Mucosa of stomach (tissue), 1 donor: ENCODE data around the gene RXFP3.

Experiments
- H3K27me3 ChIP-seq: one replicate; pipeline ENCODE4 v1.7.0; 2013; ENCODE audit warnings: mild to moderate bottlenecking, low read length; ENCODE audit not compliant: control insufficient read depth, insufficient read depth
- H3K36me3 ChIP-seq: one replicate; pipeline ENCODE4 v1.7.0; 2013; ENCODE audit warnings: low read length; ENCODE audit not compliant: control insufficient read depth, insufficient read depth
- H3K4me1 ChIP-seq: one replicate; pipeline ENCODE4 v1.7.0; 2013; ENCODE audit warnings: mild to moderate bottlenecking, low read length; ENCODE audit not compliant: control insufficient read depth, insufficient read depth
- H3K4me3 ChIP-seq: one replicate; pipeline ENCODE4 v1.7.0; 2013; ENCODE audit warnings: low read length
- H3K9ac ChIP-seq: one replicate; pipeline ENCODE4 v1.7.0; 2013; ENCODE audit warnings: mild to moderate bottlenecking, low read length, moderate library complexity
- H3K9me3 ChIP-seq: one replicate; pipeline ENCODE4 v1.7.0; 2013; ENCODE audit warnings: mild to moderate bottlenecking, low read length, moderate library complexity; ENCODE audit not compliant: control insufficient read depth
- donor health status: Pancreatic carcinoma.

RXFP3 gene, protein sequence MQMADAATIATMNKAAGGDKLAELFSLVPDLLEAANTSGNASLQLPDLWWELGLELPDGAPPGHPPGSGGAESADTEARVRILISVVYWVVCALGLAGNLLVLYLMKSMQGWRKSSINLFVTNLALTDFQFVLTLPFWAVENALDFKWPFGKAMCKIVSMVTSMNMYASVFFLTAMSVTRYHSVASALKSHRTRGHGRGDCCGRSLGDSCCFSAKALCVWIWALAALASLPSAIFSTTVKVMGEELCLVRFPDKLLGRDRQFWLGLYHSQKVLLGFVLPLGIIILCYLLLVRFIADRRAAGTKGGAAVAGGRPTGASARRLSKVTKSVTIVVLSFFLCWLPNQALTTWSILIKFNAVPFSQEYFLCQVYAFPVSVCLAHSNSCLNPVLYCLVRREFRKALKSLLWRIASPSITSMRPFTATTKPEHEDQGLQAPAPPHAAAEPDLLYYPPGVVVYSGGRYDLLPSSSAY

DNA sequence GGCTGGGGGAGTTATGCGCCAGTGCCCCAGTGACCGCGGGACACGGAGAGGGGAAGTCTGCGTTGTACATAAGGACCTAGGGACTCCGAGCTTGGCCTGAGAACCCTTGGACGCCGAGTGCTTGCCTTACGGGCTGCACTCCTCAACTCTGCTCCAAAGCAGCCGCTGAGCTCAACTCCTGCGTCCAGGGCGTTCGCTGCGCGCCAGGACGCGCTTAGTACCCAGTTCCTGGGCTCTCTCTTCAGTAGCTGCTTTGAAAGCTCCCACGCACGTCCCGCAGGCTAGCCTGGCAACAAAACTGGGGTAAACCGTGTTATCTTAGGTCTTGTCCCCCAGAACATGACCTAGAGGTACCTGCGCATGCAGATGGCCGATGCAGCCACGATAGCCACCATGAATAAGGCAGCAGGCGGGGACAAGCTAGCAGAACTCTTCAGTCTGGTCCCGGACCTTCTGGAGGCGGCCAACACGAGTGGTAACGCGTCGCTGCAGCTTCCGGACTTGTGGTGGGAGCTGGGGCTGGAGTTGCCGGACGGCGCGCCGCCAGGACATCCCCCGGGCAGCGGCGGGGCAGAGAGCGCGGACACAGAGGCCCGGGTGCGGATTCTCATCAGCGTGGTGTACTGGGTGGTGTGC lies at the start of gene RXFP3:
Gene RXFP3, plus strand, starts transcription at position 6 of the 636 bp plus-strand sequence. Its CDS starts 355 bp downstream, at position 361.
- H3K9ac ChIP-seq = no peak within 1 kb of the TSS
- H3K4me1 ChIP-seq = peaks cover 5% of the 10 kb centered on the region
- no peak within 1 kb of the TSS for H3K4me3 ChIP-seq
- H3K27me3 ChIP-seq = peaks cover 43% of the 10 kb centered on the region
- H3K9me3 ChIP-seq = no peaks in the 10 kb centered on the region
- no peaks in the 10 kb centered on the region for H3K36me3 ChIP-seq

DNA sequence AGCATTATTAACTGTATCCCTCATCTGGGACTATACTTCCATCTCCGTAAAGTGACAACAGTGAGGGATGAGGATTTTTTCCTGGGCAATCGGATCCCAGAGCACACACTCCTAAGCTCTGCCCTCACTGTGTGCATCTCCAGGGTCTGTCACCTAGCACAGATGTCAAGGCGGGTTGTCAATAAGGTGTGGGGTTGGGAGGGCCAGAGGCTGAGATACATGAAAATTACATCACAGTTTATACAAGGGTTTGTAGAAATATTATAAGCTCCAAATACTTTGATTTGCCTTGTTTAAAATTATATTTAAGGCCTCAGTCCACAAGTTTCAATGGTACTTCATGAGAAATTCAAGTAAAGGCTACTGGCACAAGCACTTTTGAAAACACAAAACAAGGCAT lies 48.9 kb upstream of the RXFP3 start:
- Histone ChIP-seq H3K27me3 (peaks cover 20% of the 10 kb centered on the region), H3K4me1 (no peaks in the 10 kb centered on the region), H3K9me3 (no peaks in the 10 kb centered on the region), H3K36me3 (no peaks in the 10 kb centered on the region), H3K9ac (no peak overlapping the region), H3K4me3 (no peak overlapping the region)

DNA sequence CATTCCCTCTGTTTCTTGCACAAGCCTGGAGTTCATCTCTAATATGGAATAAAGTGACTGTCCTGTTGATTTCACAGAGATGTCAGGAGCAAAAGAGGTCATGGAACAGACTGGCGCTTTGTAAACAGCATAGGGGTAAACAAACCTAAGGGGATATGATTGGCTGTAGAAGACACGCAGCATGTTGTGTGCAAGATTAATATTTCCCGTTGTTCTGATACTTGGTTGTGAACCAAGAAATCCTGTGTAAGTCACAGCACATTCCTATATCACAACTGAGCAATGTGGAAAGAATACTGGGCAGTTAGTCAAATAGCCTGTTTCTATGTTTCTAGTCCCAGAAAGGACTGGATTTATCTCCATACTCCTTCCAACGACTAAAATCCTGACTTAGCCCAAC lies 47.6 kb upstream of the RXFP3 start:
- no peaks in the 10 kb centered on the region for H3K36me3 ChIP-seq
- H3K9me3 ChIP-seq = no peaks in the 10 kb centered on the region
- H3K4me1 ChIP-seq = no peaks in the 10 kb centered on the region
- peaks cover 22% of the 10 kb centered on the region for H3K27me3 ChIP-seq
- no peak overlapping the region for H3K9ac ChIP-seq
- H3K4me3 ChIP-seq = no peak overlapping the region

DNA sequence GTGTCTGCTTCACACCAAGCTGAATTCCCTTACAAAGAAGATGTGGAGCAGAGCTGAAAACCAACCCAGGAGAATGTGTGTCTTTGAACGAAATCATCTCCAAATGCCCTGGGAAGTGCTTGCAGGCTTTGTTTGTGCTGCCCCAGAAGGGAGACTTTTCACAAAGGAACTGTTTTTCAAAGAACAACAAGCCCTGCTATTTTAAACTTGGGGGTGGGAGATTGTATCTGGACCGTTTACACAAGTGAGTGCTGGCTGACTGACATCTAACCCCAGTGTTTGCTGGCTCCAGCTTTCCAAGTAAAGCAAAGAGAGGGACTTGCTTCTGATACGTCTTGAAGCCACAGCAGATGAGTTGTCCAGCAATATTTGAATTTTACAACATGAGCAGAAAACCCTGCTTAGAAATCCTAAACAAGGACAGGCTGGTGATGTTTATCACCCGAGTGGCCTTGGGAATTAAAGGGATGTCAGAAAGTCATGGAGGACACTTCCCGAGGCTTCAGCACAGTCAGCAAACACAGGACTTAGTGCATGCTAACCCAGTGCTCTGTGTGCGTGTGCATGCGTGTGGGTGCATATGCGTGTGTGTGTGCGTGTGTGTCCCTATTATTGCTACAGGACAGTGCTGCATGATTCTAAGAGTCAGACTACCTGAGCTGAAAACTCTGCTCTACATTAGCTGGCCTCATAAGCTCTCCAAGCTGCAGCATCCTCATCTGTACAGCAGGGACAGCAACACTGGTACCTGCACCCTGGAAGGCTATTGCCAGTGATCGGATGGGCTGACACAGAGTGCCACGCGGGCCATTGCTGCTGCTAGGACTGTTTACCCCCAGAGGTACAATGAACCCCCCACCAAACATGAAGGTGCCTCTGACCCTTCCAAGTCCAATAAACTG lies 45.8 kb upstream of the RXFP3 start:
- peaks cover 22% of the 10 kb centered on the region for H3K27me3 ChIP-seq
- H3K36me3 ChIP-seq = no peaks in the 10 kb centered on the region
- H3K4me3 ChIP-seq = no peak overlapping the region
- no peaks in the 10 kb centered on the region for H3K4me1 ChIP-seq
- no peaks in the 10 kb centered on the region for H3K9me3 ChIP-seq
- H3K9ac ChIP-seq = no peak overlapping the region

DNA sequence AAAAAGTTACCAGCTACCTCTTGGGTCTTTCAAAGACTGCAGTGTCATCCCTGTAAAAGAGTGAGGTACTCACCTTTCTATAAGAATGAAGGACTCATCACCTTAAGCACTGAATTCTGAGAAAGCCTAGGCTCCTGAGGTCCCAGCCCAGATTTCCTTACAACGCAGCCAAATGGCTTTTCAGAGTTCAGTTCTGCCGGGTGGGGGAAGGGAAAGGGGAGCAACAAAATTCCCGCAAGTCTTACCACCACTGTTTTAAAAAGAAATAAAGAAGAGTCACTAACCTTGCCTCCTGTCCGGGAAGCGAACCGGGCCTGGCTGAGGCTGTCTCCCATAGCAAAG lies 44.8 kb upstream of the RXFP3 start:
- H3K27me3 ChIP-seq = peaks cover 22% of the 10 kb centered on the region
- no peak overlapping the region for H3K4me3 ChIP-seq
- H3K9me3 ChIP-seq = no peaks in the 10 kb centered on the region
- no peaks in the 10 kb centered on the region for H3K4me1 ChIP-seq
- H3K9ac ChIP-seq = no peak overlapping the region
- H3K36me3 ChIP-seq = no peaks in the 10 kb centered on the region

DNA sequence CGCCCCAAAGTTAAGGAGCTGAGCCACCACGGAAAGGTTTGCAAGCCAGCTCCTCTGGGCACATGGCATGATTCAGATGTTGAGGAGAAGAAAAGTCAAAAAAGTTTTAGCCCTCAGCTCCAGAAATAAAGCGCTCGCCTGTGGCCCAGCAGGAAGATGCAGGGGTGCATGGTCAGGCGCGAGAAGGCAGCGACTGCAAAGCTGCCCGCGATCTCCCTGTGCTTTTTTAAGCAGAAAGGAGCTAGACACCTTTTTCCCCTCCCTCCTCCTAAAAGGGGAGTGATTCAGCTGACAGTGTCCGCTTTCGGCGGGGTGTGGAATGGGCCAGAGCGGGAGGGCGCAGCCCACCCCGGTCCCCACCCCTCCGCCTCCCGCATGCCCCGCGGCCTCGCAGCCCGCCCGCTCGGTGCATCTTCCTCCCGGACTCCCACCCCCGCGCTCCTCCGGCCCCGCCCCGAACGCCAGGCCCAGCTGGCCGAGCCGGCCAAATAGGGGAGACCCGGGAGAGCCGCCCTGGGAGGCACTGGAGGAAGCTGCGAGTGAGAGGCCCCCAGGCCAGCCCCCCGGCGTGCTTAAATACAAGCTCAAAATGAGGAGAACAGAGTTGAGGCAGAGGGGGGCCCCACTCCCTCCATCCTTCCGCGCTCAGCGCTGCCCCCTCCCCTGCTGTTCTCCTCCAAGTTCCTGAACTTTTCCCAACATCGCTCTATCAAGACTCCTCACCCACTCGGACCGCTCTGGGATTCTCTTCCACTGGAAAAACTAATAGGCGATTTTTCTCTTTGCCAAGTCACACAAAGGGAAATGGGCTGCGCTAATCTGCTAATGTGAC lies 44.2 kb upstream of the RXFP3 start, which contains the start of gene ADAMTS12:
Gene ADAMTS12, minus strand, starts transcription at position 203 of the 832 bp plus-strand sequence. Its CDS starts 134 bp downstream, at position 69.
- peaks cover 22% of the 10 kb centered on the region for H3K27me3 ChIP-seq
- no peaks in the 10 kb centered on the region for H3K4me1 ChIP-seq
- H3K4me3 ChIP-seq = no peak within 1 kb of the TSS
- no peaks in the 10 kb centered on the region for H3K9me3 ChIP-seq
- H3K36me3 ChIP-seq = no peaks in the 10 kb centered on the region
- H3K9ac ChIP-seq = no peak within 1 kb of the TSS

DNA sequence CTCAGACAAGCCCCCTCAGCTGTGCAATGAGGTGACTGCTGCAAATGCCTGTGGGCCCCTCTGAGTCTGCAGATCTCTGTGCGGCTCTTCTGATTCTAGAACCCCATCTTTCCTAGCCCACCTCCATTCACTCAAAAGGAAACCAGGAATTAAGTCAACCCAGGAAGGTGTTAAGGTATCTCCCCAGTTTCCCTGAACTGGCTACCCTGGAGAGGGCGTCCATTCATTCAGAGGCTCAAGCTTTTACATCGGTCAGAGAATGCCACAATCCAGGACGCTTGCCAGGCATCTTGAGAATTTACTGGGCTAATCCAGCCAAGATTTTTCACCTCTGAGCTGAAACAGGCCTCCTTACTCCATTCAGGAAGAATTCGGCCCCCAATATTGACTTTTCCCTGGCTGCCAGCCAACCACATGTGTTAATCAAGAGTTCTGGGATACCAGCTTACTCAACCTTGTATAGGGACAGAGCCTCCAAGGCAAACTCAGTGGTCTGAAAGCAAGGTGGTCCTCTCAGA lies 43.5 kb upstream of the RXFP3 start:
- H3K9ac ChIP-seq = no peak overlapping the region
- no peaks in the 10 kb centered on the region for H3K4me1 ChIP-seq
- no peak overlapping the region for H3K4me3 ChIP-seq

DNA sequence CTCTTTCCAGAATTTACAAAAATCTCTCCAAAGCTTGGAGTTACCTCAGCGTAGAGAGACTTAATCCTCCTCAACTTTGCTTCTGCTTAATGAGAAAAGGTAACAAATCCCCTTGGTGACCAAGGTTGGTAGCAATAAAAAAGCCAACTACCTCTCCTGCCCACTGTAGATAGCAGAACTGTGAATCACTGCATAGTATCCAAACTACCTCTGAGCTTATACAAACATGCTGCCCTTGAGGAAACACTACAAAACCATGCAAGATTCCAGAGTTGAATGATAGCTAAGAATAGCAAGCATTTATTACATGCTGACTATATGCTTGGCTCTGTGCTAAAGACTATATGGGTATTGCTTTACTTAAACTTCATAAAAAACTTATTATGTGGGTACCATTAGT lies 41.6 kb upstream of the RXFP3 start:
- H3K36me3 ChIP-seq = no peaks in the 10 kb centered on the region

More for the DNA sequence above, 43.5 kb upstream of the RXFP3 start:
- H3K9me3 ChIP-seq = no peaks in the 10 kb centered on the region
- no peaks in the 10 kb centered on the region for H3K36me3 ChIP-seq
- H3K27me3 ChIP-seq = peaks cover 22% of the 10 kb centered on the region

DNA sequence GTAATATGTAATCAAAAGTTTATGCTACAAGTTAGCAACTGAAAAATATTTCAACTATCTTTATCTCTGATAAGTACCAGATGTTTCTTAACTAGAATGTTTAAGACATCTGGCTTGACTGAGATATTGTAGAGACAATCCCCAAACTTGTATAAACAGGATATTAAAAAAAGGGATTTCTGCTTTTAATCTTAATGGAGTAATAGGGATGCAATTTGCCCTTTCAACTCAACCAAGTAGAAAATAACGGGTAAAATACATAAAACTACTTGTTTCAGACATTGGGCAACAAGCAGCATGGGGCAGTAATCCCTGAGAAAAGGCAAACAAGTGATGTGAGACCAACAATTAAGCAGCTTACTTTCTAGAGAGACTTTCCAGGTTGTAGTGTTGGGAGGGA lies 35.0 kb upstream of the RXFP3 start:
- Histone ChIP-seq H3K4me1 (no peaks in the 10 kb centered on the region), H3K4me3 (no peak overlapping the region)

More for the DNA sequence above, 41.6 kb upstream of the RXFP3 start:
- Histone ChIP-seq H3K4me1 (no peaks in the 10 kb centered on the region), H3K27me3 (peaks cover 22% of the 10 kb centered on the region), H3K4me3 (no peak overlapping the region), H3K9me3 (no peaks in the 10 kb centered on the region), H3K9ac (no peak overlapping the region)

DNA sequence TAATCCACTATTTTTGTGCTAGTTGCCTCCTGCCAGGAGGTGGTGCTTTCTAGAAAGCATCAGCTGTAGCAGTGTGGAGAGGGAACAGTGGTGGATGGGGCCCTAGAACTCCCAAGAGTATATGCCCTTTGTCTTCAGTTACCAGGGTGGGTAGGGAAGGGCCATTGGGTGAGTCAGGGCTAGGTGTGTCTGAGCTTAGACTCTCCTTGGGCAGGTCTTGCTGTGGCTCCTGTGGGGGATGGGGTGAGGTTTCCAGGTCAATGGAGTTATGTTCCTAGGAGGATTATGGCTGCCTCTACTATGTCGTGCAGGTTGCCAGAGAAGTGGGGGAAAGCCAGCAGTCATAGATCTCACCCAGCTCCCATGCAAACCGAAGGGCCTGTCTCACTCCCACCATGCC lies 33.1 kb upstream of the RXFP3 start:
- no peak overlapping the region for H3K9ac ChIP-seq

More for the DNA sequence above, 35.0 kb upstream of the RXFP3 start:
- Histone ChIP-seq H3K9ac (no peak overlapping the region), H3K9me3 (no peaks in the 10 kb centered on the region), H3K36me3 (no peaks in the 10 kb centered on the region), H3K27me3 (no peaks in the 10 kb centered on the region)

DNA sequence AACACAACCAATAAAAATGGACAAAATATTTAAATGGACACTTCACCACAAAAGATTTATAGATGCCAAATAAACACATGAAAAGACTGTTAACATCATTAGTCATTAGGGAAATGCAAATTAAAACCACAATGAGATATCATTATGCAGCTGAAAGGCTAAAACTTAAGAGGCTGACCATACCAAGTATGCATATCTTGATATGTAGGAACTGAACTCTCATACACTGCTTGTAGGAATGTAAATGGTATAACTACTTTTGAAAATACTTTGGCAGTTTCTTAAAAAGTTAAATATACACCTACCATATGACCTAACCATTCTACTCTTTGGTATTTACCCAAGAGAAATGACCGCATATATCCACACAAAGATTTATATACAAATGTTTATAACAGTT lies 30.8 kb upstream of the RXFP3 start:
- Histone ChIP-seq H3K9me3 (no peaks in the 10 kb centered on the region), H3K4me1 (no peaks in the 10 kb centered on the region), H3K36me3 (no peaks in the 10 kb centered on the region), H3K9ac (no peak overlapping the region), H3K4me3 (no peak overlapping the region), H3K27me3 (no peaks in the 10 kb centered on the region)

More for the DNA sequence above, 33.1 kb upstream of the RXFP3 start:
- Histone ChIP-seq H3K4me1 (no peaks in the 10 kb centered on the region), H3K36me3 (no peaks in the 10 kb centered on the region), H3K27me3 (no peaks in the 10 kb centered on the region), H3K9me3 (no peaks in the 10 kb centered on the region), H3K4me3 (no peak overlapping the region)
